CD4-positive, alpha-beta T cell treated with Interferon gamma for 1 hour (primary cell): ENCODE measurements around the gene PTK6.
"Not testable (repeated sequence)": the region's sequence is repeated elsewhere in the genome, so short reads cannot be mapped to it uniquely, and the experiment has no call there.

Experiments
- DNase-seq: peaks from one replicate; pipeline ENCODE4 v3.0.0-alpha.2; 2020

Gene PTK6

GRCh38 chr20:63527184-63527583 is 10.0 kb downstream of the PTK6 start:
- DNase-seq: no peak

DNA sequence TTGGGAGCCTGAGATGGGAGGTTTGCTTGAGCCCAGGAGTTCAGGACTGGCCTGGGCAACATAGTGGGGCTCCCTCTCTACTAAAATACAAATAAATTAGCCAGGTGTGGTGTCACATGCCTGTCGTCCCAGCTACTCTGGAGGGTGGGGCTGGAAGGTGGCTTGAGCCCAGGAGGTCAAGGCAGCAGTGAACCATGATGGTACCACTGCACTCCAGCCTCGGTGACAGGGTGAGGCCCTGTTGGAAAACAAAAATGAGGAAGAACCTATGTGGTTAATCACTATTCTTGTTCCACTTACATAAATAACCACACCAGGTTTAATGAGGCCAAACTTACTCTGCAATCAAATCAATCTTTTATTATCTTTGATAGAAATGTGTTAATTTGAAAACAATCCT is 11.2 kb downstream of the PTK6 start:
- DNase-seq: no peak

DNA sequence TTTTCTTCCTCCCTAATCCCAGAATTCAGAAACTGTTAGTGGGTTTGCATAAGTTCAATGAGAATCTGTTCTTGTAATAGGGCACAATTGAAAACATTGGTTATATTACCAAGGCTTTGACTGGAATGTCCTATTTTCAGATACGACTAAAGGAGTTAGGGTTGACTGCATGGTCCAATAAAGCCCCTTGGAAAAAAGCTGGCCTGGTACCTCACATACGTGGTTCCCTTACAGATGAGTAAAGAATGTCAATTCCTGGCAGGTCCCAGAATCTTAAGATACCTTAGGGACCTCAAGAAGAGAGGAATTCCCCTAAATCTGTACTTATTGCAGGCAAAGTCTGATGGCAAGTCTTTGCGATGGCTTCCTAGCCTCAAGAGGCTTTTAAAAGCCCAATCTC is 12.0 kb downstream of the PTK6 start:
- no peak for DNase-seq

DNA sequence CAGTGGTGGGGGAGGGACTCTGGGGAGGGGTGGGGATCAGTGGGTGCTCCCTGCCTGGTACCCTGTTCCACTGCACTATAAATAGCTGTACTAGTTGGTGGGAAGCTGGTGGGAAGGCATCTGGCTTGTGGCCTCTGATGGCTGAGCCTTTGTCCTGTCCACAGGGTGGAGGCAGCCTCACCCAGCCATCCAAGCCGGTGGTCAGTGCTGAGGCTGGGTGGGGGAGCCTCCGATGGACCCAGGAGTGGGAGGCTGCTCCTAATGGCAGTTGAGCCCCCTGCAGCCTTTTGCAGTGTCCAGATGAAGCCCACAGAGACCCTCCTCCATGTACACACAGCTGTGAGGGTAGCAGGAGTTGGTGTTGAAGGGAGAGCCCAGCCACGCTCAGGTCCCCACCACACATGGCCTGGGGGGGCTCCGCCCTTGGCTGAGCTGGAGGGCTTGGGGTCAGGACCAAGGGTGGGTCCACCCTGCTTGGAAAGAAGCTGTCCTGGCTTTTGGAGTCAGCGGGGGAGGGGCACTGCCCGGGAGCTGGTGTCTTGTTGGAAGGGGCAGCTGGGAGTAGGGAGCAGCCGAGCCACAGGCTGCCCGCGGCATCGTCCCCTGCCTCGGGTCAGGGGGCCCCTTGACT is 14.1 kb downstream of the PTK6 start:
- DNase-seq: no peak

DNA sequence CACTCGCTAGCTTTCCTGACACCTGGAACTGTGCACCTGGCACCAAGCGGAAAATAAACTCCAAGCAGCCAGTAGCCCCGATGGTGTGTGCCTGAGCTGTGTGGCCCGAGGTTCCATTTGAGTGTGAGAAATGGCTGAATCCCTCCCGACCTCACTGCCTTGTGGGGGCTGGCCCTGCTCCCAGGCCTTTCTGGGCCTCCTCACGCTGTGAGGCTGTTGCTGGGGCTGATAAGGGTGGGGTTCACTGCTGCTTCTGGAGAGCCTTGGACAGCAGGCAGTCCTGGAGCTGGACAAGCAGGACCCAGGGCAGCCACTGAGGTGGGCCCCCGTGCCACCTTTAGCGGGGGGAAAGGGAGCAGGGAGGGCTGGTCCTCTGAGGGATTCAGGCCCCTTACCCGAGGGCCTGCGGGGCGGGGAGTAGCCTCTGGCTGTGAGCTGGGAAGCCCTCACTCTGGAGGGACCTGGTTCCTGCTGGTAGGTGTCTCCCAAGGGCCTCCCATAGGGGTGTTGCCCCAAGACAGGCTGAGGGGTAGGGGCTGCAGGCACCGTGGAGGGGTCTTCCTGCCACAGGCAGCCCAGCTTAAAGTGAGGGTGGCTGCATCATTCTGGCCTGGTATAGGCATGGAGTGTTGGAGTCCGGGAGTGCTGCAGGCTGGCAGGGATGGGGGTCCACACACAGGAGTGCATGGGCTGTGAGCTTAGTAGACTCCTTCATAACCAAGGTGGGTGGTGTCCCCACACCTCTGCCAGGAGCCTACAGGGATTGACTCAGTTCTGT is 14.9 kb downstream of the PTK6 start:
- DNase-seq: no peak

DNA sequence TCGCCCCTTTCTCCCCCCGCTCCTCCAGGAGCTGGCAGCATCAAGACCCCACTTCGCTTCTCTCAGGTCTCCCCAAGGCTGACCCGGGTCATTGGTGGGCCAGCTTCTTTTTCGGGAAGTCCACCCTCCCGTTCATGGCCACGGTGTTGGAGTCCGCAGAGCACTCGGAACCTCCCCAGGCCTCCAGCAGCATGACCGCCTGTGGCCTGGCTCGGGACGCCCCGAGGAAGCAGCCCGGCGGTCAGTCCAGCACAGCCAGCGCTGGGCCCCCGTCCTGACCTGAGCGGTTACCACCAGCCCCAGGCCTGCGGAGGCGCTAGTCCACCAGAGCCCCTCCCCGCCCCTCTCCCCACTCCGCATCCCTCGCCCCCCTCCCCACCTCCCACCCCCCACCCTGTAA is 15.6 kb downstream of the PTK6 start:
- DNase-seq: no peak

DNA sequence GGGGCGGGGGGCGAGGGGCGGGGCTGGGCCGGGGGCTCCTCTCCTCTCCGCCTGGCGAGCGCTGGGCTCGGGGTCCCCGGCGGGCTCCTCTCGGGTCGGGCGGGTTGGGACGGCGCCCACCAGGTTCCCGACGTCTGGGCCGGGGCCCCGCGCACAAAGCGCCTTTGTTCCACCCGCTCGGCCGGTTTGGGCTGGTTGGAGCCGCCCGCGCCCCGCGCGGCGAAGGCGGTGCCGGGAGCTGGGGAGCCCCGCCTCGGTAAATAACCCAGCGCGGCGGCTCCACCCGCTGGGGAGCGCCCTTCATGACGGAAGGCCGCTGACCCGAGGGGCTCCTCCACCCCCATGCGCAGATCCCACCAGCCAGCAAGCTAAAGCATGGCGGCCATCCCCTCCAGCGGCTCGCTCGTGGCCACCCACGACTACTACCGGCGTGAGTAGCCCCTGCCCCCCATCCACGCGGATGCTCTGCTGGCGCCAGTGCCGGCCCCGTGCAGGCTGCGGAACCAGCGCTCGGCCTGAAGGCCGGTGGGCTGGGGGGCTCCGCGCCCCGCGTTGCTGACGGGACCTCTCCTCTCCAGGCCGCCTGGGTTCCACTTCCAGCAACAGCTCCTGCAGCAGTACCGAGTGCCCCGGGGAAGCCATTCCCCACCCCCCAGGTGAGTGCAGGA is 16.1 kb downstream of the PTK6 start:
- DNase-seq: peak; percentile 53

DNA sequence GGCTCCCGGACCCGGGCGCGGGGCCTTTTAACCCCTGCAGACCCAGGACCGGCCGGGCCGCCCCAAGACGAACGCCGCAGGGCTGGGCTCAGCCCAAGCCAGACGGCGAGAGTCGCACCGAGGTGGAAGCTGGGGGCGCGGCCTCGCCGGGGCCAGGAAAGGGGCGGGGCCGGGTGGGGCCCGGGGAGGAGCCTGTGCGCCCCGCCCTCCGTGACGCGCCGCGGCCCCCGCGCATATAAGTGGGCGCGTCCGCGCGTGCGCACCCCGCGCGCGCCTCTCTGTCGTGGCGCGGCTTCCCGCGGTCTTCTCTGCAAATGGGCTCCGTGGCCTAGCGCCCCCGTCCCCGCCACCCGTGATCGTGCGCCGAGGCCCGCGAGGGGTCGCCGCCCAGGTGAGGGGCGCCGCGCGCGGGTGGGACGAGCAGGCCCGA is 16.7 kb downstream of the PTK6 start, which contains the start of gene PPDPF:
Gene PPDPF, plus strand, starts transcription at position 262 of the 430 bp plus-strand sequence. CDS start 544 bp downstream, outside the sequence.
- DNase-seq: peak; percentile 81

- peak; percentile 65 for DNase-seq
Observed at GRCh38 chr20:63519668-63520503, 17.3 kb downstream of the PTK6 start.

GRCh38 chr20:63518946-63519667 is 18.1 kb downstream of the PTK6 start:
- DNase-seq: no peak

- DNase-seq: no peak
Observed at GRCh38 chr20:63518351-63518861, 18.8 kb downstream of the PTK6 start.

DNA sequence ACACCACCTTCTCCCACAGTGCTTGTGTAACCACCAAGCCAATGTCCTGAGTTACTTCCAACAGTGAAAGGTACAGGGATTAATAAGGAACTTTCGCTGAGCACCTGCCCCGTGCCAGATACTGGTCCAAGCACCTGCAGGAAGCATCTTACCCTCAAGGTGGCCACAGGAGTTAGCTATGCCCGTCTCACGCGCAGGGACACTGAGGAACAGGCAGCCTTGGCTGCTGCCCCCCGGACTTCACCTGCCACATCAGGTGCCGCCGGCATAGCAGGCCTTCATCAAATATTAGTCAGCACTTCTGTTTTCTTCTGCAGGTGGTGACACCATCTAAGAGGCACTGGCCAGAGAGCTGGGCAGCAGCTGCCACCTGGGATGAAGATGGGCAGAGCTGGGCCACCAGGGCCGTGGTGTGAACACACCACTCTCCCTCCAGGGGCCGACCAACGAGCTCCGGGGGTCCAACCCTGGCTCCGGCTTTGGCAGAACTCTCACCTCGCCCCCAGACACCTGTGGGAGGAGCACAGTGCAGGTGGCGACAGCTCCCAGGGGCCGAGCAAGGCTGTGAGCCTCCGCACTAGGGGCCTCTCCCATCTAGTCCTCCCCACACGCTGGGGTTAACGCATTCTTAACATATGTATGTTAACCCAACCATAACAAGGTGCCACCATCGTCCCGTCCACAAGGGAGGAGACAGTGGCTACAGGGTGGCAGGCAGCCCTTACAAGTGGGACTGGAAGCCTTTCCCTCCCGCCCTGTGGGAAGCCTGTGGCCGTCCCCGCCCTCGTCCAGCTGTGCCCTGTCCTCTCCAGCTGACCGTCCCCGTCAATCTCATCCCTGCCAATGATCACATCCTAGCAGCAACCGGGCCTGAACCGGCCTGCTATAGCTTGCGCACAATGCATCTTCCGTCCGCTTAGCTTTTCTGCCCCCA is 19.5 kb downstream of the PTK6 start:
- DNase-seq: no peak

DNA sequence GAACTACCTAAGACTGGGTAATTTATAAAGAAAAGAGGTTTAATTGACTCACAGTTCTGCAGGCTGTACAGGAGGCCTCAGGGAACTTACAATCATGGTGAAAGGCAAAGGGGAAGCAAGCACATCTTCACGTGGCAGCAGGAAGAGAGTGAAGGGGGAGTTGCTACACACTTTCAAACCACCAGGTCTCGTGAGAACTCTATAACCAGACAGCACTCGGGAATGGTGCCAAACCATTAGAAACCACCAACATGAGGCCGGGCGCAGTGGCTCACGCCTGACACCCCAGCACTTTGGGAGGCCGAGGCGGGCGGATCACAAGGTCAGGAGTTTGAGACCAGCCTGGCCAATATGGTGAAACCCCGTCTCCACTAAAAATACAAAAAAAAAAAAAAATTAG is 22.7 kb downstream of the PTK6 start:
- not testable (repeated sequence) for DNase-seq

DNA sequence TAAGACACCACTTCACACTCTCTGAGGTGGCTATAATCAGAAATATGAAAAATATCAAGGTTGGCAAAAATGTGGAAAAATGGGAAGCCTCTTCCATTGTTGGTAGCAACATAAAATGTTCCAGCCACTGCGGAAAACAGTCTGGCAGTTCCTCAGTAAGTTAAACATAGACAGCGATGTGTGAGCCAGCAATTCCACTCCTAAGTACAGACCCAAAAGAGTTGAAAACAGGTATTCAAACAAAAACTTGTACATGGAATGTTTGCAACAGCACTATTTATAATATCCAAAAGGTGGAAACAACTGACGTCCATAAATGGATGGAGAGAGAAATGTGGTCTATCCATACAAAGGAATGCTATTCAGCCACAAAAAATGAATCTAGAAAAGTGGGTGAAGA is 24.0 kb downstream of the PTK6 start:
- no peak for DNase-seq

DNA sequence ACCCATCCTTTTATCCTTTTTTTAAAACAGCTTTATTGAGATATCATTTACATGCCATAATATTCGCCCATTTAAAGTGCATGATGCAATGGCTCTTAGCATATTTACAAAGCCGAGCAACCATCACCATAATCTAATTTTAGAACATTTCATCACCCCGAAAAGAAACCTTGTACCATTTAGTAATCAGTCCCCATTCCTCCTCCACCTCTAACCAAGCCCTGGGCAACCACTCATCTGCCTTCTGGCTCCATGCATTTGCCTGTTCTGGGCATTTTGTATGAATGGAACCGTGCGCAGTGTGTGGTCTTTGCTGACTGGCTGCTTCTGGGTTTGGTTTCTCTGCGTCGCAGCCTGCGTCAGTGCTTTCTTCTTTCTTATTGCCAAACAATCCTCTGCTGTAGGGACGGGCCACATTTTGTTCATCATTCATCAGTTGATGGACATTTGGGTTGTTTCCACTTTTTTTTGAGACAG is 28.1 kb downstream of the PTK6 start:
- no peak for DNase-seq

DNA sequence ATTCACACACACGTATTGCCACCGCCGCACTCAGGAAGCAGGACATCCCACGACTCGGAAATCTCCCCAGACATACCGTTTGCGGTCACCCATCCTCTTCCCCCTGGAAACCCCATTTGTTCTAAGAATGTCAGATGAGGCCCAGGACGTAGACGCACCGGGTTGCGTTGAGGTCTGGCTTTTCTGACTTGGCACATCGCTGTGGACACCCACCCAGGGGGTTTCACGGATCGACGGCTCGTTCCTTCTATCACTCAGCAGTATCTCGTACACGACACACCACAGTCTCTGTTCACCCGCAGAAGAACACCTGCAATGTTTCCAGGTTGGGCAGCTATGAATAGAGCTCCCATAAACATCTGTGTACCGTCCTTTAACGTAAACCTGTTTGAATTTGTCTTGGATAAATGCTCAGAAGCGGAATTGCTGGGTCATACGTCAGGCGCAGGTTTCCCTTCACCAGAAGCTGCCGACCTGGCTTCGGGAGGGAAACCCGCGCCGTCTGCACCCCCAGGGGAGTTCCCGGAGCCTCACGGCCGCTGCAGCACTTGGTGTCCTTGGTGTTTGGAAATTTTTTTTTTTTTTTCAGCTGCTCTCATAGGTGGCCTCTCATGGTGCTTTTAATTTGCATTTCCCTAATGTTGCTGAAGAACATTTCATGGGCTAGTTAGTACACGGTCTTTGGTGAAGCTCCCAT is 29.0 kb downstream of the PTK6 start:
- DNase-seq: no peak

DNA sequence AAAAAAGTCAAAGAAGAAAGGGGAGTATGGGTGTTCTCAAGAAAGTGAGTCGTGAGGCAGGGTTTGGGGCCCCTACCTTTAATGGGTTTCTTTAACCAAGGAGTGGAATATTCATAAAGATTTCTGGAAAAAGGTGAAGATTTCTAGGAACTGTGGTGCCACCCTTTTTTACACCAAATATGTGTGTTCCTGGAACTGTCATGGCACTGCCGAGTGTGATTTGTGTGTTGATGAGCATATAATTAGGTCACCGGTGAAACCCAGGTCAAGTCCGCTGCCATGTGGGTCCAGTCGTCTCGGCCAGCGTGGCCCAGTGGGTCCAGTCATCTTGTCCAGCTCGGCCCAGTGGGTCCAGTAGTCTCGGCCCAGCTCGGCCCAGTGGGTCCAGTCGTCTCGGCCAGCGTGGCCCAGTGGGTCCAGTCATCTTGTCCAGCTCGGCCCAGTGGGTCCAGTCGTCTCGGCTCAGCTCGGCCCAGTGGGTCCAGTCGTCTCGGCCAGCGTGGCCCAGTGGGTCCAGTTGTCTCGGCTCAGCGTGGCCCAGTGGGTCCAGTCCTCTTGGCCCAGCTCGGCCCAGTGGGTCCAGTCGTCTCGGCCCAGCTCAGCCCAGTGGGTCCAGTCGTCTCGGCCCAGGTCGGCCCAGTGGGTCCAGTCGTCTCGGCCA is 30.0 kb downstream of the PTK6 start:
- DNase-seq: no peak

- no peak for DNase-seq
Observed at GRCh38 chr20:63505723-63506122, 31.5 kb downstream of the PTK6 start.

- no peak for DNase-seq
Observed at GRCh38 chr20:63505281-63505680, 31.9 kb downstream of the PTK6 start.

DNA sequence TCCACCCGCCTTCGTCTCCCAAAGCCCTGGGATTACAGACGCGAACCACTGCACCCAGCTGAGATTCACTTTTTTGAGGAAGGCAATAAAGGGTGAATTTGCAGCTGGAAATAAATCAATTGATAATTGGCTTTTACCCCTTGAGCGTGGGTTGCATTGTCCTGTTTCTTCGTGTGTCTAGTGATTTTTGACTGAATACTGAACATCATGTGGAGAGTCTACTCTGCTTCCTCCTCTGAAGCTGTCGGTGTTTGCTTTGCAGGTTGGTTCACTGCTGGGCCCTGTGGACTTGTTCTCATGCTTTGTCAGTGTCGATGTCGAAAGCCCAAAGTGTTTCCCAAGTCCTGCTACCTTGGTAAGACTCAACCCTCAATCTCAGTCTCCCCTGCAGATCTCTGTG is 32.5 kb downstream of the PTK6 start:
- no peak for DNase-seq
